NCI-H1436 treated with DMSO at 0.1 percent for 48 hours (cell line): ENCODE results near the gene NECTIN1.

Source experiments
- DNase-seq: peaks from one replicate; lab custom pipeline; 2025; lab: John Stamatoyannopoulos, UW

NECTIN1 gene

GRCh38 chr11:119730789-119731386 lies 1.9 kb upstream of the NECTIN1 start:
- no peak for DNase-seq

DNA sequence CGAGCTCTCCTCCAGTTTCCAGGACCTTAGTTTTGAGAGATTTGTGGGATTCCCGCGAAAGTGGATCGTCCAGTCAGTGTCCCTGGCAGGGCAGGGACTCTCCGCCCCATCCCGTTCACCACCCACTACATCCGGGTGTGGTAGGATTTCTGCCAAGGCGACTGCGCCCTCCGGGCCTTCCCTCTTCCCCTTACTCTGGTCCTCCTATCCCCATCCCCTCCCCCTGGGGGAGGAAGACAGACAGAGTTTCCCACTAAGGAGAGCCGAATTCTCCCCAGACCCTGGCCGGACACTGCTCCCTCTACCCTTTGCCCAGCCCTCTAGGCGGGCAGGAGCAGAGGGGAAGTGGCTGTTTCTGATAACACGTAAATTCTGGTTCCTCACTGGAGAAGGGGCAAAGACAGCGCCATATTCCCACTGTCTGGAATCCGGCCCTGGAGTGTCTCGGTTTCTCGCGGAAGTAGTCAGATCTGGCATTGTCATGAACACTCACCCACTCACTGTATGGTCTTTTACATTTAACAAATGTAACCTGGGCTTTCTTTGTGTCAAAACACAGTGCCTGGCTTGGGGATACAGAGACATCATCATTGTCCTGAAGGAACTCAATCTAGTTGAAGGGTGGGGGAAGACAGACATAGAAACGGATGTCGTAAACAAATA lies 1.1 kb upstream of the NECTIN1 start:
- no peak for DNase-seq

DNA sequence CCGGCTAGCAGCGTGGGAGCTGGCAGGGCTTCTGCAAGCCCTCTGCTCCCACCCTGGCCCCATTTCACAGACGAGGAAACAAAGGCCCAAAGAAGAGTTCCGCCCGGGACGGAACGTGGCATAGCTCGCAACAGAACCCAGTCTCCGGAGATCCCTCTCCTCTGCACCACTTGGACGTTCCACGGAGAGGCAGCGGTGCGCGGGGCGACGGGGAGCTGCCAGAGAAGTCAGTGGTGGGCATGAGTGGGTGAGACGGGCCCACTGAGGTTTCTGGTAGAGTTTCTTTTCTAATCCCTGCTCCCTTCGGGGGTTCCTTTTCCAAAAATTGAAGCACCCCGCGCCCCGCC lies 554 bp upstream of the NECTIN1 start:
- no peak for DNase-seq

DNA sequence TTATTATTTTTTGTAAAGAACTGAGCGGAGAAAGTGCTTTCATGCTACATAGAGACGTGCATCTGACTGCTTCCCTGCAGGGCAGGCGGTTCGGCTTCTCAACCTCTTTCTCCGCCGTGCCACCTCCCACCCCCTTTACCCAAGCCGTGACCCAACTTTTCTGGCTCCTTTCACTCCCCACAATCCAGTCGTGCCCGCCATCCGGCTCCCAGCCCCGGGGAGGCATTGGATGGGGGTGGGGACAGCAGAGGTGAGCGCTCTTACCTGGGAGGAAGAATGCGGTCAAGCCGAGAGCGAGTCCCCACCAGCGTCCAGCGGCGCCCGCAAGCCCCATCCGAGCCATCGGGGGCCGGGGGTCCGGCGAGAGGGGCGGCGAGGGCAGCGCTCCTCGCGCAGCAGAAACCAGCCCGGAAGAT lies 781 bp downstream of the NECTIN1 start:
- no peak for DNase-seq

DNA sequence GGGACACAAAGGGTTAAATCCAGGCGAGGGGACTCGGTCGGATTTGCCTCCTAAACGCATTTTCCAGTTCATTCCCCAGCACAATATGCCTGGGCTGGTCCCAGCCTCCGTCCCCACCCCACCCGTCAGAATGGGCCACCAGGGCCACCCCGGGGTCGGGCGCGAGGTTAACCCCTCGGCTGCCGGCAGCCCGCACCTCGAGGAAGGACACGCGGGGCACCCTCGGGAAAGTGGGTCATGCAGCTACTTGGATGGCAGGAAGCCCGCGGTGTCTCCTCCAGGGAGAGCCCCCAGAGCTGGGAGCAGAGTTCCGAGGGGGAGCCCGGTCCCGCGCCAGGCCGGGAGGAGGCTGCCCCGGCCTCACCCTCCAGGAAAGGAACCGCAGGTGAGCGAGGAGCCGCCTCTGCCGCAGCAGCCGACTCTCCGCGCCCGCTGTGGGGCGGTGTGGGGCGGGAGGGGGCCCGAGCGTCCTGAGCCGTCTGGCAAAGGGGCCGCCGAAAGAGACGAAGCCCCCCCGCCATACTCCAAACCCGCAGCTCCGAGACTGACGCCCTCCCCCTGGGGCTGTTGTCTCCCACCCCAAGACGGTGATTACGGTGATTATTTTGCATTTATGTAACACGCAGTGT lies 1.4 kb downstream of the NECTIN1 start:
- DNase-seq: no peak

DNA sequence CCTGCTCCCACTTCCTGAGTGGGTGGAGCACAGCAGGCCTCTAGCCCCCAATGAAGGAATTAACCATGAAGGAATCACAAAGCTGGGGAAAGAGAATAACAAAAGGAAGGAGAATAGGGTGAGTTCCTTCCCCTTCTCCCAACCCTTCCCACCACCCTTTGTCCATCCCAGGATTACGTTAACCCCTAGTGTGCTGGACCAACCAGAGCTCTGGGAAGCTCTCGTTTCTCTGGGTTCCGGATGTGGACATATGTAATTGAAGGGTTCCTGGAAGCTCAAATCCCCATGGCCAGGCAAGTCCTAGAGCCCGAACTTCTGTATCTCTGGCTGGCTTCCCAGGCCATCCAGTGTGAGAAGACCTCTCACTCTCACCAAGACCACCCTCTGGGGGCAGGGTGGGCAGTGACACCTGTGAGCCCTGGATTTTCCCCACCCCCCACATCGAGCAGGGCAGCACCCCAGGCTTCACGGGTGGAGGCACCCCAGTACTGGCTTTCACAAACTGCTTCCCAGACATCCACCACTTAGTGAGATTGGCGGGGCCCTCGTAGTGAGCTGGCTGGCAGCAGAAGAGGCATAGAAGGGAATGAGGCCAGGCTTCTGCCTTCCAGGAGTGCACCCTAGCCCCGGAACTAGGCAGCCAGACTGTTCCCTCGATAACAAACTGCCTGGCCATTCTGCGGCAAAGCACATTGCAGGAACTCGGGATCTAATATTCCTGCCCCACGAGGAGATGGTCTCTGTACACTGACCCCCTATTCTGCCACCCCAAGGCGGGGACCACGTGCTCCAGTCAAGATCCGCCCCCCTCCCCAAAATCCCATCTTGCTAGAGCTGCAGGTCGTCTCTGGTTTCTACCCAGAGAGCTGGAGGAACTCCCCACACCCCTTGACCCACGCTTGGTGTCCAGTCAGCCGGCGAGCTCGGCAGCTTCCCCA lies 2.1 kb downstream of the NECTIN1 start:
- DNase-seq: no peak

DNA sequence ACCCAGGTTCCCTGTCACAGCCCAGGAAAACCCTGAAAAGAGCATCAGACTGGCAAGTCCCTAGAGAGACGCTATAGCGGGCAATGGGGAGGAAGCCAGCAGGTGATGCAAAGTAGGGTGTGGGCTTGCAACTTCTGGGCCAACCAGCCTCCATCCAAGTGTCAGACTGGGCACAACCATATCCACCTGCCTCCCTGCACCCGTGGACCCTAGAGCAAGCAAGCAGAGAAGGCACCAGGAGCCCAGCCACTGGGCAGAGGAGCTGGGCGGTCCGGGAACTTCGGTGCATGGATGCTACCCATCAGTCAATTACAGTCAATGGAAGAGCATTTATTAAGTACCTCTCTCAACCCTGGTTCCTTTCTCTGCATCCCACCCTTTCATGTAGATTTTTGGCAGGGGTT lies 2.8 kb downstream of the NECTIN1 start:
- DNase-seq: no peak

- no peak for DNase-seq
Observed at GRCh38 chr11:119724956-119725355, 4.0 kb downstream of the NECTIN1 start.

GRCh38 chr11:119723952-119724325 lies 5.1 kb downstream of the NECTIN1 start:
- DNase-seq: no peak

DNA sequence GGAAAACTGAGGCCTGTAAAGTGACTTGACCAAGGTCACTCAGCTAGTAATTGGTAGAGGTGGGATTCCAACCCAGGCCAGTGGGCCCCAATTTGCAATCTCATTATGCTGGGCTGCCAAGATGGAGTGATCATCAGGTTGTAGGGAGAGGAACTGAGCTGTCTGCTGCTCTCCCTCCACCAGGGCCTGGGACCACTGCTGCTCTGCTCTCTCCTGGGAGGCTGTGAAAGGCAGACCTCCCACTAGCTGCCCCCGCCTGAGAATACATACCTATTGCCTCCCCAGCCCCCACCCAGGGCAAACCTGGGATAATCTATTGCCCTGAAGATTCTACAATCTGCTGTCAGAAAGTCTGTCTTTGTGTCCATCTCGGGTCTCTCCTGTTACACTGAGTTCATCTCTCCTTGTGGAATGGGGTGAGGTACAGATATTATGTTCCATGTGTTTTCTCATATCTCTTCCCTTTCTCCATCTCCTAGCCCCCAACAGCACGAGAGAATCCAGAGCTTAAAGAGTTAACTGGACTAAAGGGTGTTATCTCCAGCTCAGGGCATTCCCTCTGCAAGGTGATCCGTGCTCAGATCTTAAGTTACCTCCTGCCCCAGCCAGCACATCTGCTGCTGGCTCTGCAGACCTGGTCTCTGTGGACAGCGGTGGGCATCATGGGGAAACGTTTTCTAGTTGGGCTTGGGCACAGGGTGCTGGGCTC lies 5.6 kb downstream of the NECTIN1 start:
- DNase-seq: no peak

DNA sequence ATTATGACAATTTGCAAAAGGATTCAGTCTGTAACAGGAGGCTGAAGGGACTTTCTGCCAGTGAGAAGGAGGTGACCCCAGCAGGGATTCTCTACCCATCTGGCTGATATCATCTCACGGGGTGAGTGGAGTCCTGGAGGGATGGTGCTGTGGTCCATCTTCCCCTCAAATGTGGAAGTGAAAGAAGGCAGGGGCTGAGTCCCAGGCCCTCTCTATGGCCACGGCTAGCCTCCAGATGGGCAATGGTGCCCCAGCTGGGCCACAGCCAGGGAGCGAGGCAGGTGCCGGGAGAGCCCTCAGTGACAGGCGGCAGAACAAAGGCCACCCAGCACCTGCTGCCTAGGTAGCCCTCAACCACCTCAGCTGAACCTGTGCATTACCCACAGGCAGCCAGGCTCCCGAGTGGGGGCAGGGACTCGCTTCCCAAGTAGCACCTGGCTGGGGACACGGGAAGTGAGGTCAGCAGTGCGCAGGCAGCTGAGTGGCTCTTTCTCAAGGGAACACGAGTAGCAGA lies 6.7 kb downstream of the NECTIN1 start:
- DNase-seq: peak; percentile 60

- no peak for DNase-seq
Observed at GRCh38 chr11:119721129-119722120, 7.6 kb downstream of the NECTIN1 start.

GRCh38 chr11:119720311-119720913 lies 8.6 kb downstream of the NECTIN1 start:
- DNase-seq: no peak

DNA sequence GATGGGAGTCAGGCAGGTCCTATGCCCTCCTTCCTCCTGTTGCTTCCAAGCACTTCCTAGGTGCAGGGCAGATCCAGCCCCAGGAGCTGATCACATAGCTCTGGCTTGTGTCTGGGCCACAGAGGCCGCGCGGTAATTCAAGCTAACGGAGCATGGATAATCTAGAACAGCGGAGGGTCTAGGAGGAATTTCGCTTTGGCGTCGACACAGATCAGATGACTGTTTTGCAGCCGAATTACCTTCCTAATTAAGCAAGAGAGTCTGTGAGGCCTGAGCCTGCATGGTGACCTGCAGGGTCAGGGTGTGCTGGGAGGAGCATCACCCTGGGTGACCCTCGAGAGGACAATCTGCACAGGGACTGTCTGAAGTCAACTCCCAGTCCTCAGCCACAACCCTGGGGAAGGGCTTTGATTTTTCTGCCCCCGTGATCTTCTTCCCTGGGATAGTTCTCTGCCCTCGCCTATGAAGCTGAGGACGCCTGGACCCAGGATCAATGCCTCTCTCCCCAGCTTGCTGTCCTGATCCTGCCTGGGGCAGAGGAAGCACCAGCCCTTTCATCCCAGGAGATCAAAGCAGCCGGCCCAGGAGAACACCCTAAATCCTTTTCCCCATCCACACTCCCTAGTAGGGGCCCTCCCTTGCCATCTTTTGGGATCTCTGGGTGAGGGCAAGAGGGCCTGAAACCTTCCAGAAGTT lies 11.0 kb downstream of the NECTIN1 start:
- no peak for DNase-seq

DNA sequence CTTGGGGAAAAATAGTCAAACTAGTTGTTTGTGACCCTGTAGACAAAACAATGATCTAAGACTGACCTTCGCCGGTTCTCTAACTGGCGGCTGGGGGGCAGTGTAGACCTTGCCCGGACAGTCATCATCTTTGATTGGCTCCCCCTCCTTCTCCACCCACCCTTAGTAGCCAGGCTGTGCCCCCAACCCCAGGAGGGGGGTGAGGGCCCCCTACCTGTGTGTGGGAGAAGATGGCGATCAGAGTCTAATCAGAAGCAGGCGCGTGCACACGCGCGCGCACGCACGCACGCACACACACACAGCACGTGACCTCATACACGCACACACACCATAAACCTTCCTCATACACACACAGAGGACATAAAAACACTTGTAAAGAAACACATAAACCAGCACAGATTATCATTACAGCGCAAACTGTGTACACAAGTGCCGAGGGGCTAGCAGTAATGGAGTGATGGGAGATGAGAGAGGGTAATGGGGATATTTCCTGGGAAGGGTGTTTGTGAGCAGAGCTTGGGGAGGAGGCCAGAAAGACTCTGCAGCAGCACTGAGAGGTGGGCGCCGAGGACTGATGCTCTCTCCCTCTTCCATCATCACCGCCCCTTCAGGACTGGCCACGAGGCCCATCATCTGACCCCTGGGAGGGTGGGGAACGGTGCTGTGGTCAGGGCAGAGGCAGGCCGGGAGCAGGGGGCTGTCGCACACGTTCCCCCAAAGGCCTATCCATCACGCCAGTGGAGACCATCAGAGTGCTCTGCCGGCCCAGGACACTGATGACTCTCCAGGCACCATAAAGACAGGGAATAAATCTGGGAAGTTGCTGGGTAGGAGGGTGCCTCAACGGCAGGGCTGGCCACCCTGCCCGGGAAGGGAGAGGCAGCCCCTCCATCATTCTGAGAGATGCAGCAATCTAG lies 12.2 kb downstream of the NECTIN1 start:
- no peak for DNase-seq

- no peak for DNase-seq
Observed at GRCh38 chr11:119714590-119714989, 14.4 kb downstream of the NECTIN1 start.

GRCh38 chr11:119714189-119714588 lies 14.8 kb downstream of the NECTIN1 start:
- no peak for DNase-seq

DNA sequence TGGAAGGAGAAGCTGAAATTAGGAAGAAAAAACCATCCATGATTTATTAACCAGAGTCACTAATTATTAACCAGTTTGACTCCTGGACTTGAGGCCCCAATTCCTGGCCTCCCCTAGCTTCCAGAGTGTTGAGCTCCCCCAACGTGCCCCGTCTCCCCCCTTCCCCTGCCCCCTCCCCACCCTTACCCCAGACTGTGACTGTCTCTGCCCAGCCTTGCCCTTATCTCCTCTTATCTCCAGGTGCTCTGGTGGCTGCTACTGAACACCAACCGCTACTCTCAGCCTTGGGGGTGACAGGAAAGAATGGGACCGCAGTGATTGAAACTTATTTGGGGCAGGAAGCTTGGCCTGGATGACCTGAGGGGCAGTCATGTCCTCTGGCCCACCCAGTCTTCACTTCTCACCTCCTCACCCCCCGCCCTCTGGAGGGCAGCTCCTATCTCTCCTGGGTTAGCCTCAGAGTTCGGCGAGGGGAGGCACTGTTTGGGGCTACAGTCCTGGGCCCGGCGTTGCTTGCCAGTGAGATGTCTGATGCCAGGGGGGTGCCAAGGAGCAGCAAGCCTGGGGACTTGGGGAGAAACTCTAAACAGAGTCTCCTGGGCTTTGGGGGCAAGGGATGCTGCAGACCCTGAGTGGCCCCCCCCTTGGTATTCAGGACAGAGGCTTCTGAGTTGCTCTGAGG lies 15.5 kb downstream of the NECTIN1 start:
- no peak for DNase-seq
